GM18526 (cell line): Measurements from ENCODE around the gene LCN6.

Experiments used
- POLR2A ChIP-seq: IDR thresholded peaks from 3 replicates; pipeline ENCODE4 v1.6.1; 2011; ENCODE audit not compliant: insufficient read length; ENCODE audit errors: extremely low read depth

LCN6 gene

DNA sequence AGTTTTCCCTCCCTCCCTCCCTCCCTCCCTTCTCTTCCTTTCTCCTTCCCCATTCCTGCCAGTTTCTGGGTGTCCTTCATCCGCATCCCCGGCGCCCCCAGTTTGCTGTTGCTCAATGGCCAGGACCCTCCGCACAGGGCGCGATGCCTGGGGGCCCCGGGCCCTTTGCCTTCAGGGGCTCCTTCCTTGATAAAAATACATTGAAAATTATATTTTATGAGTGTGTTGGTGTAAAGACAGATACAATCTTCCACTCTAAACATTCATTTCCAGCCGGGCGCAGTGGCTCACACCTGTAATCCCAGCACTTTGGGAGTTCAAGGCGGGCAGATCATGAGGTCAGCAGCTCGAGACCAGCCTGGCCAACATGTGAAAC, 53.5 kb downstream of the LCN6 start:
- no peak for TF ChIP-seq POLR2A

DNA sequence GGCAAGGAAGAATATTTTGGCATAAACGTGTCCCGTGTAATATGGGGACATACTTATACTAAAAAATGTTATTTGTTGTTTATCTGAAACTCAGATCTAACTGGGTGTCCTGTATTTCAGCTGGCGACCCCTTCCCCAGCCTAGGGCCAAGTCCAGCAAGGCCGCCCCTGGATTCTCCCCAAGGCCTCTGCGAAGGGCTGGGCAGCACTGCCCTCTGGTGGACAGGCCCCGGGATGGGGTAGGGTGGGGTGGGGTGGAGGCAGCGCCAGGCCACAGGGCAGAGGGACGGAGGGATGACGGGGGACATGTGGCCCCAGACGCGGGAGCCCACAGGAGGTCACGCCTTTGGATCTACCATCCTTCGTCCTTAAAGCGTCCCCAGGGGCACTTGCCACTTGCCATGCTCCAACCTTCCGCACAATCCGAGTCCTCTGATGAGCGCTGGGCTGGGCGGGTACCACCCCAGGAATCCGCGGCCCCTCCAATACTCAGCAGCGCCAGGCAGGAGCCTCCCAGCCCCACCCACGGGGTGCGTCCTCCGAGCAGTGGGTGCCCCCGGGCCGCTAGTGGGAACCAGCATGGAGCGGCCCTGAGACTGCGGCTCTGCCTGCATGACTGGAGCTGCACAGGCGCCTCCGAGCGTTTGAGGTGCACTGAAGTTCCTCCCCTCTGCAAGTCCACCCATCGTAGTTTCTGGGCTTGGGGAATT, 54.0 kb downstream of the LCN6 start:
- TF ChIP-seq POLR2A: no peak
